ENCODE data around the gene PRKAA1.

PRKAA1 gene

GRCh38 chr5:40798012-40798800, at the start of gene PRKAA1:
Gene PRKAA1 (minus strand): TSS chr5:40798374. CDS start chr5:40798189, 185 bp downstream.
- no peak for DNase-seq (ENCODE audit: low read depth)
- H3K4me3 ChIP-seq (ENCODE audit: low read depth, low read length), result peak within 1 kb of the TSS; percentile 69
- peak; percentile 77 for TF ChIP-seq CTCF (IDR thresholded peaks at IDR 0.05; ENCODE audit: control insufficient read depth, extremely low read depth, insufficient read depth)

GRCh38 chr5:40847525-40847924, 49.4 kb upstream of the PRKAA1 start:
- TF ChIP-seq CTCF (IDR thresholded peaks at IDR 0.05; ENCODE audit: control insufficient read depth, extremely low read depth, insufficient read depth), result no peak
- no peak for DNase-seq (ENCODE audit: low read depth)
- no peak overlapping the region for H3K4me3 ChIP-seq (ENCODE audit: low read depth, low read length)

- H3K4me3 ChIP-seq (ENCODE audit: low read depth, low read length), result no peak overlapping the region
- no peak for TF ChIP-seq CTCF (IDR thresholded peaks at IDR 0.05; ENCODE audit: control insufficient read depth, extremely low read depth, insufficient read depth)
- no peak for DNase-seq (ENCODE audit: low read depth)
Observed at GRCh38 chr5:40846371-40846770, 48.2 kb upstream of the PRKAA1 start.

- DNase-seq (ENCODE audit: low read depth), result no peak
- no peak for TF ChIP-seq CTCF (IDR thresholded peaks at IDR 0.05; ENCODE audit: control insufficient read depth, extremely low read depth, insufficient read depth)
- no peak overlapping the region for H3K4me3 ChIP-seq (ENCODE audit: low read depth, low read length)
Observed at GRCh38 chr5:40844565-40844964, 46.4 kb upstream of the PRKAA1 start.

- no peak for DNase-seq (ENCODE audit: low read depth)
- no peak for TF ChIP-seq CTCF (IDR thresholded peaks at IDR 0.05; ENCODE audit: control insufficient read depth, extremely low read depth, insufficient read depth)
- no peak overlapping the region for H3K4me3 ChIP-seq (ENCODE audit: low read depth, low read length)
Observed at GRCh38 chr5:40842351-40842750, 44.2 kb upstream of the PRKAA1 start.

- TF ChIP-seq CTCF (IDR thresholded peaks at IDR 0.05; ENCODE audit: control insufficient read depth, extremely low read depth, insufficient read depth), result no peak
- no peak for DNase-seq (ENCODE audit: low read depth)
- no peak within 1 kb of the TSS for H3K4me3 ChIP-seq (ENCODE audit: low read depth, low read length)
Observed at GRCh38 chr5:40841068-40841805, 43.1 kb upstream of the PRKAA1 start, which contains the start of gene CARD6. Gene CARD6 (plus strand): TSS chr5:40841367. CDS start chr5:40841383, 16 bp downstream.
